T47D (cell line): Measurements from ENCODE around the gene GPR21.
A peak's percentile ranks its signal among the peaks of the same experiment; 100 is the strongest.

Source experiments
- DNase-seq, 2 experiments: peaks; one replicate each; pipeline versions ENCODE4 v3.0.0 to v3.0.0-alpha.2; 2011 to 2012; ENCODE audit warnings: low read depth in 1 of 2, low spot score in 1 of 2
- JUND ChIP-seq: IDR thresholded peaks from 2 replicates; pipeline ENCODE4 v1.6.1; 2012; ENCODE audit warnings: low read depth
- in situ Hi-C: cut with HindIII; loops from 2 replicates; pipeline ENCODE4 v1.10.0; 2016; ENCODE audit warnings: low sequenced_read_pairs, low pct_unique_long_range_greater_than_20kb

The GPR21 gene, protein sequence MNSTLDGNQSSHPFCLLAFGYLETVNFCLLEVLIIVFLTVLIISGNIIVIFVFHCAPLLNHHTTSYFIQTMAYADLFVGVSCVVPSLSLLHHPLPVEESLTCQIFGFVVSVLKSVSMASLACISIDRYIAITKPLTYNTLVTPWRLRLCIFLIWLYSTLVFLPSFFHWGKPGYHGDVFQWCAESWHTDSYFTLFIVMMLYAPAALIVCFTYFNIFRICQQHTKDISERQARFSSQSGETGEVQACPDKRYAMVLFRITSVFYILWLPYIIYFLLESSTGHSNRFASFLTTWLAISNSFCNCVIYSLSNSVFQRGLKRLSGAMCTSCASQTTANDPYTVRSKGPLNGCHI

GRCh38 chr9:123033352-123033751 lies at the start of gene GPR21:
Gene GPR21, plus strand, starts transcription at chr9:123033667. Its CDS starts 900 bp downstream, at chr9:123034567.
- no peak for TF ChIP-seq JUND

DNA sequence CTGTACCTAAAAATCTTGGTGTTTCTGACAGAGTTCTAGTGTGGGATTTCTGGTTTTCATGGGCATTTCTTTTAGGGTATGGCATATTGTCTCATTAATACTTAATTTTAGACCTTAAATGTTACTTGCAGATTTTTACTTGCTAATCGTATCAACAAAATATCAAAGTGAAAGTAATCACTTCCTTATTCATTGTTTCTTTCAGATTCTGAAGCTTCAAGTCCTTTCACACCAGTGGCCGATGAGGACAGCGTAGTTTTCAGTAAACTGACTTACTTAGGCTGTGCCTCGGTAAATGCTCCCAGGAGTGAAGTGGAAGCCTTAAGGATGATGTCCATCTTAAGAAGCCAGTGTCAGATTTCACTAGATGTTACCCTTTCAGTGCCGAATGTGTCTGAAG lies 47.5 kb upstream of the GPR21 start:
- TF ChIP-seq JUND = no peak
- in situ Hi-C loops = no loop called here
- peak in 1 of 2 experiments; percentile 16 for DNase-seq

More at GRCh38 chr9:123033352-123033751, at the start of gene GPR21:
- in situ Hi-C loops = no loop called here
- no peak for DNase-seq

GRCh38 chr9:122988141-122988540 lies 45.3 kb upstream of the GPR21 start:
- in situ Hi-C loops = no loop called here
- TF ChIP-seq JUND = no peak
- no peak for DNase-seq

DNA sequence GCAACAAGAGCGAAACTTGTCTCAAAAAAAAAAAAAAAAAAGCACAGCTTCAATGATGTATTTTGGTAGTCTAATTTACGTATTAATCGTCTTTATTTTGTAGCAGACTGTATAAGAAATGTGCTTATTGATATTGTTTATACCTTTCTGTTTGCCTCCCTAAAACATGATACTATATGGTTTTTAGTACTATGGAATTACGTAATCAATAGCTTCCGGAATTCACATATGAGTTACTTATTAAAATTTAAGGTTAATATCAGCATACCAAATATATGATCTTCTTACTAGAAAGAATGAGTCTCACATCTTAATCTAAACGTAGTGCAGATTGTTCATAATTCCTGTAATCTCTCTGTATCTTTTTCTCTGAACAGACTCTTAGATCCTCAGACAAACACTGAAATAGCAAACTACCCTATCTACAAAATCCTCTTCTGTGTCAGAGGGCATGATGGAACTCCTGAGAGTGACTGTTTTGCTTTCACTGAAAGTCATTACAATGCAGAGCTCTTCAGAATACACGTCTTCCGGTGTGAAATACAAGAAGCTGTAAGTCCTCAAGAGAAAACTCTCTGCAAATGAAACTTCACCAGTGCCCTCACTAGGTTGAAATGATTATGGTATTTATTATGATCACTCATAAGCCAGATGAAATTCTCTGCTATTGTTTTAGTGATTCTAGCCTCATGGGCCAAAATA lies 44.4 kb upstream of the GPR21 start:
- in situ Hi-C loops = no loop called here
- DNase-seq = no peak
- TF ChIP-seq JUND = no peak

- in situ Hi-C loops = no loop called here
- peak; percentile 9 to 59 for DNase-seq
- TF ChIP-seq JUND = no peak
Measured at GRCh38 chr9:122991370-122991830, 42.1 kb upstream of the GPR21 start.

GRCh38 chr9:122996586-122996985 lies 36.9 kb upstream of the GPR21 start:
- DNase-seq = no peak
- in situ Hi-C loops = no loop called here
- no peak for TF ChIP-seq JUND

GRCh38 chr9:122998448-122998847 lies 35.0 kb upstream of the GPR21 start:
- no peak for TF ChIP-seq JUND
- in situ Hi-C loops = no loop called here
- DNase-seq = no peak

- in situ Hi-C loops = no loop called here
- no peak for TF ChIP-seq JUND
- no peak for DNase-seq
Measured at GRCh38 chr9:123000371-123001068, 32.9 kb upstream of the GPR21 start.

- no peak for TF ChIP-seq JUND
- in situ Hi-C loops = no loop called here
- DNase-seq = no peak
Measured at GRCh38 chr9:123002754-123003153, 30.7 kb upstream of the GPR21 start.

DNA sequence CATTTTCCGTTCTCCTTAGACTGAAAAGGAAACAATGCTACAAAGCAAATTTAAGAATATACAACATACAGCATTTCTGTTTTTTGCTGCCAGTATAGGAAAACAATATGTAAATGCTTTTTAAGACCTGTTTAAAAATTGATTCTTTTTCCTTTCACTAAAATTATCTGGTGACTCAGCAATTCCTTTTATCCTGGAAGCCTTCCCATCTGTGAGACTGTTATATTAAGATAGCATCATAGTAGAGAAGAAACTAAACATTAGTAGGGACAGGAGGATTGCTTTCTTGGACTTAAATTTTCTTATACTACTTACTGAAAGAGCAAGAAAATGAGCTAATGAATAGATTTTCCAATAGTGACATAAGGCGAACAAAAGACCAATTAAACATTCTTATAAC lies 30.0 kb upstream of the GPR21 start:
- no peak for DNase-seq
- in situ Hi-C loops = no loop called here
- no peak for TF ChIP-seq JUND

- TF ChIP-seq JUND = no peak
- DNase-seq = no peak
- in situ Hi-C loops = no loop called here
Measured at GRCh38 chr9:123005964-123006363, 27.5 kb upstream of the GPR21 start.

- in situ Hi-C loops = no loop called here
- no peak for TF ChIP-seq JUND
- no peak for DNase-seq
Measured at GRCh38 chr9:123007269-123007668, 26.2 kb upstream of the GPR21 start.

DNA sequence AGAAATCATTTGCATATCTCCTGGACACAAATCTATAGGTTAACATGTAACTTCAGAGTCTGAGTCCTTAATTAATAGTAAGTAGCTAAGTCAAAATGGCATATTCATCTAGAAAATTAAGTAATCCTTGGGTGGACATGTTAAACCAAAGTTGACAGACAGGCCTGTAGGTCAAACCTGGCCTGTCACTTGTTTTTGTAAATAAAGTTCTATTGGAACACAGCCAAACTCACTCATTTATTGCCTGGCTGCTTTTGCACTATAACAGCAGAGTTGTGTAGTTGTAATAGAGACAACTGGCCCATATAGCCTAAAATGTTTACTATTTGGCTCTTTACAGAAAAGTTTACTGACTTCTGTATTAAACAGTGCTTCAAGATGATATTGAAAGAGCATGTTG lies 24.6 kb upstream of the GPR21 start:
- peak in 1 of 2 experiments; percentile 53 for DNase-seq
- no peak for TF ChIP-seq JUND
- in situ Hi-C loops = no loop called here
